GM18502 (cell line): Measurements from ENCODE around the gene CYB5D1.

Source experiments
- ATAC-seq: cut with Tn5 transposase; IDR thresholded peaks from one replicate; pipeline ENCODE4 v1.9.1; 2021; ENCODE audit warnings: mild to moderate bottlenecking; ENCODE audit not compliant: unreplicated experiment, poor library complexity

CYB5D1 gene

DNA sequence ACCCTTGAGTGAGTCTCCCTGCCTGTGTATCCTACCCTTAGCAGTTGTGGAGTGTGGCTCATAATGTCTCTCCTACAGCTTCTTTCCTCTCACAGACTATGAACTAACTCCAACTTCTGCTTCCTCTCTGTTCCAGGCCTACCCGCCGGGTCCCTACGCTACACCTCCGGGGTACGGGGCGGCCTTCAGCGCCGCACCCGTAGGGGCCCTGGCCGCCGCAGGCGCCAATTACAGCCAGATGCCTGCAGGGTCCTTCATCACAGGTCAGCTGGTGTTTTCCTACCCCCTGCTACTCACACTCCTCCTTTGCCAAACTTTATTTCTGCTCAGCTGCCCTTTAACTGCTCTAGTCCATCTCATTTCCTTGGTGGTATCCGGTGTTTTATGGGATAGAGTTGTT lies 52.9 kb downstream of the CYB5D1 start:
- no peak for ATAC-seq

DNA sequence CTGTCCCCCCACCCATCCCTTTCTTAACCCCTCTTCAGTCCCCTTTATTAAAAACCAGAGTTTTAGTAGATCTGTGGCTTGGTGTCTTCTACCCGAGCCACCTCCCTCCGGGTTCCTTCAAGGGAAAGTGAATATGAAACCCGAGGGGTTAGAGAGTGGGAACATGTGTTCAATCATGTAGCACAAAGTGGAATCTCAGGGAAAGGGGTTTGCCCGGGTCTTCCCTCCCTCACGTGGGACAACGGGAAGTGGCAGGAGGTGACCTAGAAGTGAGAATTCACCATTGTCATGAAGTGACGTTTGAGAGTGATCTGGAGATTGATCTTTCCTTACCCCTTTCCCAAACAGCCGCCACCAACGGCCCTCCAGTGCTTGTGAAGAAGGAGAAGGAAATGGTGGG lies 53.3 kb downstream of the CYB5D1 start:
- no peak for ATAC-seq
